ENCODE data around the gene WDR20.

Gene WDR20

GRCh38 chr14:102138535-102138934 lies 1.2 kb upstream of the WDR20 start:
- DNase-seq (ENCODE audit: extremely low read depth, low read depth): no peak
- TF ChIP-seq CTCF (IDR thresholded peaks at IDR 0.05; ENCODE audit: low read depth, low read length): no peak

- TF ChIP-seq CTCF (IDR thresholded peaks at IDR 0.05; ENCODE audit: low read depth, low read length): no peak
- no peak for DNase-seq (ENCODE audit: extremely low read depth, low read depth)
These were observed 774 bp upstream of the WDR20 start for GRCh38 chr14:102138961-102139285.

GRCh38 chr14:102140027-102140749 lies 491 bp downstream of the WDR20 start:
- no peak for DNase-seq (ENCODE audit: extremely low read depth, low read depth)
- no peak for TF ChIP-seq CTCF (IDR thresholded peaks at IDR 0.05; ENCODE audit: low read depth, low read length)

GRCh38 chr14:102140750-102141145 lies 1.1 kb downstream of the WDR20 start:
- TF ChIP-seq CTCF (IDR thresholded peaks at IDR 0.05; ENCODE audit: low read depth, low read length): no peak
- no peak for DNase-seq (ENCODE audit: extremely low read depth, low read depth)

- TF ChIP-seq CTCF (IDR thresholded peaks at IDR 0.05; ENCODE audit: low read depth, low read length): no peak
- no peak for DNase-seq (ENCODE audit: extremely low read depth, low read depth)
These were observed 2.1 kb downstream of the WDR20 start for GRCh38 chr14:102141797-102142196.

GRCh38 chr14:102144914-102145313 lies 5.2 kb downstream of the WDR20 start:
- TF ChIP-seq CTCF (IDR thresholded peaks at IDR 0.05; ENCODE audit: low read depth, low read length): no peak
- DNase-seq (ENCODE audit: extremely low read depth, low read depth): no peak

GRCh38 chr14:102145395-102145794 lies 5.7 kb downstream of the WDR20 start:
- no peak for TF ChIP-seq CTCF (IDR thresholded peaks at IDR 0.05; ENCODE audit: low read depth, low read length)
- DNase-seq (ENCODE audit: extremely low read depth, low read depth): no peak

Data from AG09319 (cell line).